GM12892 (cell line): ENCODE results near the gene CBFA2T3.
A peak's percentile ranks its signal among the peaks of the same experiment; 100 is the strongest.

ENCODE experiments used
- DNase-seq: peaks from one replicate; pipeline ENCODE4 v3.0.0; 2011; ENCODE audit not compliant: insufficient read length
- FAIRE-seq: peaks from 2 replicates; lab custom pipeline; 2011; peaks lifted over from hg19 to GRCh38; lab: Jason Lieb, UNC
- POLR2A ChIP-seq: IDR thresholded peaks from 2 replicates; pipeline ENCODE4 v1.6.1; 2011; ENCODE audit warnings: low read depth, low read length, control low read depth
- POLR2AphosphoS5 ChIP-seq: IDR thresholded peaks from 2 replicates; pipeline ENCODE4 v1.6.1; 2011; ENCODE audit warnings: low read depth, low read length, control low read depth
- TAF1 ChIP-seq: IDR thresholded peaks from 2 replicates; pipeline ENCODE4 v1.6.1; 2011; ENCODE audit warnings: low read depth, mild to moderate bottlenecking, control low read depth, low read length, borderline replicate concordance

CBFA2T3 gene

GRCh38 chr16:88936556-88937205 lies 40.3 kb downstream of the CBFA2T3 start:
- no peak for TF ChIP-seq POLR2A
- TF ChIP-seq TAF1: no peak
- no peak for TF ChIP-seq POLR2AphosphoS5
- DNase-seq (no peak), FAIRE-seq (peak; percentile 50)

GRCh38 chr16:88936008-88936555 lies 40.9 kb downstream of the CBFA2T3 start:
- DNase-seq: peak; percentile 68
- FAIRE-seq: peak; percentile 46
- TF ChIP-seq POLR2AphosphoS5: no peak
- TF ChIP-seq TAF1: no peak
- TF ChIP-seq POLR2A: no peak

GRCh38 chr16:88934066-88934667 lies 42.8 kb downstream of the CBFA2T3 start:
- no peak for FAIRE-seq
- no peak for TF ChIP-seq TAF1
- TF ChIP-seq POLR2A: no peak
- no peak for TF ChIP-seq POLR2AphosphoS5
- DNase-seq: no peak

GRCh38 chr16:88932929-88933328 lies 44.1 kb downstream of the CBFA2T3 start:
- DNase-seq: no peak
- TF ChIP-seq TAF1: no peak
- TF ChIP-seq POLR2A: no peak
- no peak for TF ChIP-seq POLR2AphosphoS5
- FAIRE-seq: no peak

GRCh38 chr16:88931936-88932335 lies 45.1 kb downstream of the CBFA2T3 start:
- DNase-seq (no peak), FAIRE-seq (no peak)
- no peak for TF ChIP-seq TAF1
- no peak for TF ChIP-seq POLR2A
- TF ChIP-seq POLR2AphosphoS5: no peak

GRCh38 chr16:88931373-88931900 lies 45.6 kb downstream of the CBFA2T3 start:
- DNase-seq (no peak), FAIRE-seq (no peak)
- TF ChIP-seq POLR2AphosphoS5 (no peak), TAF1 (no peak), POLR2A (no peak)

- TF ChIP-seq POLR2AphosphoS5 (no peak), TAF1 (no peak), POLR2A (no peak)
- DNase-seq: no peak
- FAIRE-seq: no peak
Measured at GRCh38 chr16:88930716-88931115, 46.3 kb downstream of the CBFA2T3 start.

GRCh38 chr16:88929091-88929445 lies 47.9 kb downstream of the CBFA2T3 start:
- no peak for DNase-seq
- TF ChIP-seq POLR2AphosphoS5 (no peak), TAF1 (no peak), POLR2A (no peak)
- FAIRE-seq: no peak

GRCh38 chr16:88928405-88929090 lies 48.5 kb downstream of the CBFA2T3 start:
- DNase-seq (no peak), FAIRE-seq (no peak)
- TF ChIP-seq POLR2AphosphoS5 (no peak), TAF1 (no peak), POLR2A (no peak)

- DNase-seq (no peak), FAIRE-seq (no peak)
- TF ChIP-seq POLR2A (no peak), TAF1 (no peak), POLR2AphosphoS5 (no peak)
Measured at GRCh38 chr16:88927661-88928060, 49.3 kb downstream of the CBFA2T3 start.

- FAIRE-seq (no peak), DNase-seq (no peak)
- TF ChIP-seq POLR2AphosphoS5: no peak
- TF ChIP-seq TAF1: no peak
- no peak for TF ChIP-seq POLR2A
Measured at GRCh38 chr16:88927010-88927409, 50.0 kb downstream of the CBFA2T3 start.
